SK-N-SH treated with all-trans-retinoic acid at 6 μM for 48 hours (cell line): ENCODE results near the gene APEH.

Experiments
- ATAC-seq: fragments of 200-7000 bp; cut with Tn5 transposase; 3 replicates; pipeline ENCODE4 v1.9.1; 2020; ENCODE audit warnings: mild to moderate bottlenecking, moderate library complexity
- ISL1 ChIP-seq: fragments of 250-450 bp; sonication (Bioruptor Pico); IDR thresholded peaks from 2 replicates; pipeline ENCODE4 v2.1.2; 2022; ENCODE audit warnings: mild to moderate bottlenecking, moderate library complexity
- PPARA ChIP-seq: fragments of 250-450 bp; sonication (Bioruptor Pico); IDR thresholded peaks from 2 replicates; pipeline ENCODE4 v1.5.0; 2020; ENCODE audit warnings: mild to moderate bottlenecking, borderline replicate concordance
- SNAI2 ChIP-seq: fragments of 250-450 bp; sonication (Bioruptor Pico); IDR thresholded peaks from 2 replicates; pipeline ENCODE4 v1.5.0; 2020; ENCODE audit warnings: mild to moderate bottlenecking, moderate library complexity
- TOX ChIP-seq: fragments of 250-450 bp; sonication (Bioruptor Pico); IDR thresholded peaks from 2 replicates; pipeline ENCODE4 v1.8.0; 2021; ENCODE audit warnings: mild to moderate bottlenecking, moderate library complexity, borderline replicate concordance
- ZFP3 ChIP-seq: fragments of 250-450 bp; sonication (Bioruptor Pico); IDR thresholded peaks from 2 replicates; pipeline ENCODE4 v1.5.0; 2020; ENCODE audit warnings: mild to moderate bottlenecking, moderate library complexity
- ZFP30 ChIP-seq: fragments of 450-650 bp; formaldehyde crosslinking; IDR thresholded peaks from 2 replicates; pipeline ENCODE4 v1.5.0; 2022; ENCODE audit warnings: mild to moderate bottlenecking, moderate library complexity
- ZNF565 ChIP-seq: fragments of 450-650 bp; formaldehyde crosslinking; conservative IDR thresholded peaks from 2 replicates; pipeline ENCODE4 v1.5.0; 2020; ENCODE audit warnings: low read depth, mild to moderate bottlenecking, moderate library complexity
- ZNF8 ChIP-seq: fragments of 450-650 bp; formaldehyde crosslinking; IDR thresholded peaks from 2 replicates; pipeline ENCODE4 v1.5.0; 2020; ENCODE audit warnings: mild to moderate bottlenecking, moderate library complexity
- TF ChIP-seq, protein P1 (sequence below): fragments of 250-450 bp; sonication (Bioruptor Pico); IDR thresholded peaks from 2 replicates; pipeline ENCODE4 v1.5.1; 2021; ENCODE audit warnings: mild to moderate bottlenecking, moderate library complexity
- TF ChIP-seq, protein P2 (sequence below): fragments of 250-450 bp; sonication (Bioruptor Pico); IDR thresholded peaks from 2 replicates; pipeline ENCODE4 v1.5.0; 2020; ENCODE audit warnings: mild to moderate bottlenecking, moderate library complexity
- TF ChIP-seq, protein P3 (sequence below): fragments of 250-450 bp; sonication (Bioruptor Pico); IDR thresholded peaks from 2 replicates; pipeline ENCODE4 v1.8.0; 2021; ENCODE audit warnings: low read depth, mild to moderate bottlenecking, moderate library complexity, borderline replicate concordance
- TF ChIP-seq, protein P4 (sequence below): fragments of 250-450 bp; sonication (Bioruptor Pico); IDR thresholded peaks from 2 replicates; pipeline ENCODE4 v1.8.0; 2020; ENCODE audit warnings: mild to moderate bottlenecking, moderate library complexity, borderline replicate concordance
- TF ChIP-seq, protein P5 (sequence below): fragments of 250-450 bp; sonication (Bioruptor Pico); IDR thresholded peaks from 2 replicates; pipeline ENCODE4 v1.5.1; 2020; ENCODE audit warnings: low read depth, mild to moderate bottlenecking, moderate library complexity

The APEH gene

DNA sequence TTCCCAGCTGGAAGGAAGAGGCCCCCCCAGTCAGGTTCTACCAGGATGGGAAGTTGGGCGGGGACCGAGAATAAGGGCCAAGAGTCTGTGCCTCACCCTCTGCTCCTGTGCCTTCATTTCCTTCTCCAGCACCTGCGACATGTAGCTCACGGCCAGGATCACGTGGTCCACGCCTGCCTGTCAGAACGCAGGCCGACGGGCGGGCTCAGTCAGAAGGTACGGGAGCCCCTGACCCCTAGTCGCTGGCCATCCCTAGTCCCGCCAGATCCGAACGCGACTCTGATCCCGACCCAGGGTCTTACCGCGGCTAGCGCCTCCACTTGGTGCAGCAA lies 49.1 kb downstream of the APEH start (continued):
- TF ChIP-seq, protein P1, sequence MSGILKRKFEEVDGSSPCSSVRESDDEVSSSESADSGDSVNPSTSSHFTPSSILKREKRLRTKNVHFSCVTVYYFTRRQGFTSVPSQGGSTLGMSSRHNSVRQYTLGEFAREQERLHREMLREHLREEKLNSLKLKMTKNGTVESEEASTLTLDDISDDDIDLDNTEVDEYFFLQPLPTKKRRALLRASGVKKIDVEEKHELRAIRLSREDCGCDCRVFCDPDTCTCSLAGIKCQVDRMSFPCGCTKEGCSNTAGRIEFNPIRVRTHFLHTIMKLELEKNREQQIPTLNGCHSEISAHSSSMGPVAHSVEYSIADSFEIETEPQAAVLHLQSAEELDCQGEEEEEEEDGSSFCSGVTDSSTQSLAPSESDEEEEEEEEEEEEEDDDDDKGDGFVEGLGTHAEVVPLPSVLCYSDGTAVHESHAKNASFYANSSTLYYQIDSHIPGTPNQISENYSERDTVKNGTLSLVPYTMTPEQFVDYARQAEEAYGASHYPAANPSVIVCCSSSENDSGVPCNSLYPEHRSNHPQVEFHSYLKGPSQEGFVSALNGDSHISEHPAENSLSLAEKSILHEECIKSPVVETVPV: no peak
- TF ChIP-seq ZNF8 (CRISPR knock-in tag): no peak
- TF ChIP-seq, protein P2, sequence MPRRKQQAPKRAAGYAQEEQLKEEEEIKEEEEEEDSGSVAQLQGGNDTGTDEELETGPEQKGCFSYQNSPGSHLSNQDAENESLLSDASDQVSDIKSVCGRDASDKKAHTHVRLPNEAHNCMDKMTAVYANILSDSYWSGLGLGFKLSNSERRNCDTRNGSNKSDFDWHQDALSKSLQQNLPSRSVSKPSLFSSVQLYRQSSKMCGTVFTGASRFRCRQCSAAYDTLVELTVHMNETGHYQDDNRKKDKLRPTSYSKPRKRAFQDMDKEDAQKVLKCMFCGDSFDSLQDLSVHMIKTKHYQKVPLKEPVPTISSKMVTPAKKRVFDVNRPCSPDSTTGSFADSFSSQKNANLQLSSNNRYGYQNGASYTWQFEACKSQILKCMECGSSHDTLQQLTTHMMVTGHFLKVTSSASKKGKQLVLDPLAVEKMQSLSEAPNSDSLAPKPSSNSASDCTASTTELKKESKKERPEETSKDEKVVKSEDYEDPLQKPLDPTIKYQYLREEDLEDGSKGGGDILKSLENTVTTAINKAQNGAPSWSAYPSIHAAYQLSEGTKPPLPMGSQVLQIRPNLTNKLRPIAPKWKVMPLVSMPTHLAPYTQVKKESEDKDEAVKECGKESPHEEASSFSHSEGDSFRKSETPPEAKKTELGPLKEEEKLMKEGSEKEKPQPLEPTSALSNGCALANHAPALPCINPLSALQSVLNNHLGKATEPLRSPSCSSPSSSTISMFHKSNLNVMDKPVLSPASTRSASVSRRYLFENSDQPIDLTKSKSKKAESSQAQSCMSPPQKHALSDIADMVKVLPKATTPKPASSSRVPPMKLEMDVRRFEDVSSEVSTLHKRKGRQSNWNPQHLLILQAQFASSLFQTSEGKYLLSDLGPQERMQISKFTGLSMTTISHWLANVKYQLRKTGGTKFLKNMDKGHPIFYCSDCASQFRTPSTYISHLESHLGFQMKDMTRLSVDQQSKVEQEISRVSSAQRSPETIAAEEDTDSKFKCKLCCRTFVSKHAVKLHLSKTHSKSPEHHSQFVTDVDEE: no peak
- TF ChIP-seq SNAI2 (CRISPR knock-in tag): no peak

DNA sequence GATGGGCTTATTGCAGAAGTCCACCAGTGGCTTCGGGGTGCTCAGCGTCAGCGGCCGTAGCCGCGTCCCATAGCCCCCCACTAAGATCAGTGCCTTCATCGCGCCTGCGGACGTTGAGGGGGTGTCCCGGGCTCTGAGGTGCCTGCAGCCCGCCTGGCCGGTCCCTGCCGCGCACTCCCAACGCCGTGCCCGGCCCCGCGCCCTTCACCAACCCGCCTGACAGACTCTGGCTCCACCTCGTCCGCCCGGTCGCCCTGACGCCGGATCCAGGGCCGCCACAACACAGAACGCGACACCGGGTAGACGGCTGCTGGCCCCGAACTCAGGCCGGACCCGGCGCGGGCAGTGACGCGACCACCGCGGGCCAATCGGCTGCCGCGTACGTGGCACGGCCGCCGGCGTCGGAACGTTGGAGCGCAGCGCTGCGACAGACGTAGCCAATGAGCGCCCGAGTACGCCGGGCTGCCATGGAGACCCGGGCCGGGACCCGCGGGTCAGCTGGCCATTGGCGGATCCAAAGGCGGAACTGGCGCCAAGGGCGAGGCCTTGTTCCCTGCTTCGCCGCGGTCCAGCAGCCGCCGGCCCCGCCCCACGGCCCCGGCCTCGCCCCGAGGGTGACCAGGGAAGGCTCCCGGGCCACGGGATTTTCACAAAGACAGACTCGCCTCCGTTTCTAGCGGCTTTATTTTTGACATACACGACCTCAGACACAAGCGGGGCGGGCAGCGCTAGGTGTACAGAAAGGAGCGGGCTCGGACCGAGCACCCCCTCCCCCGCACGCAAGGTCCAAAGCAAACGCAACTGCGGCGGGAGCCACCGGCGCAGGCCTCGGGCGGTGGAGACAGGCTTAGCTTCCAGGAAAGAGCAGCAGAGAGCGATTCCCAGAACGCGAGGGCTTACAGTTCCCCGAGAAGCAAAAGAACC lies 49.7 kb downstream of the APEH start, which contains the start of gene GMPPB:
TSS of gene GMPPB (minus strand) at position 324 of the 924 bp plus-strand sequence. CDS start at position 99, 225 bp downstream.
- TF ChIP-seq, protein P3, sequence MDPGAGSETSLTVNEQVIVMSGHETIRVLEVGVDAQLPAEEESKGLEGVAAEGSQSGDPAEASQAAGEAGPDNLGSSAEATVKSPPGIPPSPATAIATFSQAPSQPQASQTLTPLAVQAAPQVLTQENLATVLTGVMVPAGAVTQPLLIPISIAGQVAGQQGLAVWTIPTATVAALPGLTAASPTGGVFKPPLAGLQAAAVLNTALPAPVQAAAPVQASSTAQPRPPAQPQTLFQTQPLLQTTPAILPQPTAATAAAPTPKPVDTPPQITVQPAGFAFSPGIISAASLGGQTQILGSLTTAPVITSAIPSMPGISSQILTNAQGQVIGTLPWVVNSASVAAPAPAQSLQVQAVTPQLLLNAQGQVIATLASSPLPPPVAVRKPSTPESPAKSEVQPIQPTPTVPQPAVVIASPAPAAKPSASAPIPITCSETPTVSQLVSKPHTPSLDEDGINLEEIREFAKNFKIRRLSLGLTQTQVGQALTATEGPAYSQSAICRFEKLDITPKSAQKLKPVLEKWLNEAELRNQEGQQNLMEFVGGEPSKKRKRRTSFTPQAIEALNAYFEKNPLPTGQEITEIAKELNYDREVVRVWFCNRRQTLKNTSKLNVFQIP (CRISPR knock-in tag): no peak
- no peak for TF ChIP-seq PPARA (CRISPR knock-in tag)
- TF ChIP-seq, all 23 proteins: peak for 0
- ATAC-seq: peak; percentile 84

DNA sequence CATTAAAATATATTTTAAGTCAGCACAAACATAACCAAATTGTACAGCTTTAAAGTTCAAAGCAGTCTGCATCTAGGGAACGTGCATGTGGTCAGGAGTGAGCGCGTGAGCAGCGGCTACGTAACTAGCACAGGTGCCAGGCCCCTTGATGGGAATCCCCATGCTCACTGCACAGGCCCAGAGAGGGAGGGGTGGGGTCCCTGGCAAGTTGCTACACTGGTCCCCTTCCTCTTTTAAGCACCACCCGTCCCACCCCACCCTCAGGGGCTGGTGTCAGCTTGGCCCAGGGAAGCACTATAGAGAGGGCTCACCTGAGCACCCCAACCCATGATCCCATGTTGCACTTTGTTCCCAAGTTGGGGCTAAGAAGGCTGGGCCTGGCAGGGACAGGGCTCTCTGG lies 50.4 kb downstream of the APEH start:
- ATAC-seq: no peak

DNA sequence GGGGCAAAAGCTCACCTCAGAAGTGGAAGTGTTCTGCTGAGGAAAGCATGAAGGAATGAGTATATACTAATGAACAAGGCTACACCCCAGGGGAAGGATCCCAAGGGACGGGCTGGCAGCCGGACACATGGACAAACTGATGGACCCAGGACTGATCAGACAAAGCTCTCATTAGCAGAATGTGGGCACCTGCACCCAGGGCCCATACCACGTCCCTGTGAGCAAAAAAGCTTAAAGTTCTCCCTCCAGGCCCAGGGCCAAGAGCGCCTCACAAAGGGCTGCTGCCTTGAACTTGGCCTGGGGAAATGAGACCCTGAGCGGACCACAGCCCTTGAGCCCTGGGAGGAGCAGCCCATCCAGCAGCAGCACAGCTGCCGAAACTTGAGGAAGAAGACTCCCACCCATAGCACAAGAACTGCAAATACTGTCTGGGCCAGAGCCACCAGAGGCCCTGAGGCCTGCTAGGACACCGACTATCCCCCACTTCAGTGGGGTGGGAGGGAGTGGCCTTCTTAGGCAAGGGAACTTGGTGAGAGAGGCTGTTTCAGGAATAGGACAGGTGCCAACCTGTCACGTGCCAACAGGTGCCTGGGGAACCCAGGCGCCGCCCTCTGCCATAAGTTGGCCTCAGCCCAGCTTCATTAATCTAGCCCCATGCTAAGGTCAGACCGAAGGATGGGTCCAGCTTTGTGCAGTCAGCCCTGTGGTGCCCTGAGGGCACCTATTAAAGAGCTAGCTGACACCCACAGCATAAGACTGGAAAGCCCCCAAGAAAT lies 51.9 kb downstream of the APEH start:
- TF ChIP-seq ISL1 (CRISPR knock-in tag) (no peak), ZNF565 (CRISPR knock-in tag) (no peak), ZFP3 (CRISPR knock-in tag) (no peak), ZFP30 (CRISPR knock-in tag) (no peak), SNAI2 (CRISPR knock-in tag) (no peak)
- TF ChIP-seq, protein P4, sequence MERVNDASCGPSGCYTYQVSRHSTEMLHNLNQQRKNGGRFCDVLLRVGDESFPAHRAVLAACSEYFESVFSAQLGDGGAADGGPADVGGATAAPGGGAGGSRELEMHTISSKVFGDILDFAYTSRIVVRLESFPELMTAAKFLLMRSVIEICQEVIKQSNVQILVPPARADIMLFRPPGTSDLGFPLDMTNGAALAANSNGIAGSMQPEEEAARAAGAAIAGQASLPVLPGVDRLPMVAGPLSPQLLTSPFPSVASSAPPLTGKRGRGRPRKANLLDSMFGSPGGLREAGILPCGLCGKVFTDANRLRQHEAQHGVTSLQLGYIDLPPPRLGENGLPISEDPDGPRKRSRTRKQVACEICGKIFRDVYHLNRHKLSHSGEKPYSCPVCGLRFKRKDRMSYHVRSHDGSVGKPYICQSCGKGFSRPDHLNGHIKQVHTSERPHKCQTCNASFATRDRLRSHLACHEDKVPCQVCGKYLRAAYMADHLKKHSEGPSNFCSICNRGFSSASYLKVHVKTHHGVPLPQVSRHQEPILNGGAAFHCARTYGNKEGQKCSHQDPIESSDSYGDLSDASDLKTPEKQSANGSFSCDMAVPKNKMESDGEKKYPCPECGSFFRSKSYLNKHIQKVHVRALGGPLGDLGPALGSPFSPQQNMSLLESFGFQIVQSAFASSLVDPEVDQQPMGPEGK (CRISPR knock-in tag): no peak
- TF ChIP-seq, protein P2: no peak
- TF ChIP-seq, protein P5, sequence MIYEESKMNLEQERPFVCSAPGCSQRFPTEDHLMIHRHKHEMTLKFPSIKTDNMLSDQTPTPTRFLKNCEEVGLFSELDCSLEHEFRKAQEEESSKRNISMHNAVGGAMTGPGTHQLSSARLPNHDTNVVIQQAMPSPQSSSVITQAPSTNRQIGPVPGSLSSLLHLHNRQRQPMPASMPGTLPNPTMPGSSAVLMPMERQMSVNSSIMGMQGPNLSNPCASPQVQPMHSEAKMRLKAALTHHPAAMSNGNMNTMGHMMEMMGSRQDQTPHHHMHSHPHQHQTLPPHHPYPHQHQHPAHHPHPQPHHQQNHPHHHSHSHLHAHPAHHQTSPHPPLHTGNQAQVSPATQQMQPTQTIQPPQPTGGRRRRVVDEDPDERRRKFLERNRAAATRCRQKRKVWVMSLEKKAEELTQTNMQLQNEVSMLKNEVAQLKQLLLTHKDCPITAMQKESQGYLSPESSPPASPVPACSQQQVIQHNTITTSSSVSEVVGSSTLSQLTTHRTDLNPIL: no peak
- TF ChIP-seq, protein P1: no peak
- ATAC-seq: no peak

More for the DNA sequence above, 50.4 kb downstream of the APEH start:
- TF ChIP-seq SNAI2 (CRISPR knock-in tag): no peak
- no peak for TF ChIP-seq TOX (CRISPR knock-in tag)
- TF ChIP-seq, all 23 proteins: peak for 0
